ENCODE results near the gene UBLCP1.
"Not testable (repeated sequence)": the region's sequence is repeated elsewhere in the genome, so short reads cannot be mapped to it uniquely, and the experiment has no call there.

The UBLCP1 gene

DNA sequence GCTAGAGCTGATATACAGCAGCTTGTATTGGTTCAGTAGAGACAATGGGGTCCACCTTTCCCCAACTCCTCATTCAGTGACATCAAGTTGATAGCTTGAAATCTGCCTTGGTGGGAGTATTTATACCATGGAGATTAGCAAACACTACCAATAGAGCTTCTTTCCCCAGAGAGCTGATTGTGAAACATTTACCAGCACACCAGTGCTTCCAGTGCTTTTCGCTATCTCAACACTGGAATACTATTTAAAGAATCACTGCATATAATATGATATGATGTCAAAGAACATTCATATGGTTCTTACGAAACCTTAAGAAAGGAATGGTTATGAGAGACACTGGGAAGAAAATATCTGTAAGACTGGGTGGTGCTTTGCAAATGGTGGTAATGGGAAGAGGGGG lies 31.9 kb upstream of the UBLCP1 start:
- TF ChIP-seq, protein P1, sequence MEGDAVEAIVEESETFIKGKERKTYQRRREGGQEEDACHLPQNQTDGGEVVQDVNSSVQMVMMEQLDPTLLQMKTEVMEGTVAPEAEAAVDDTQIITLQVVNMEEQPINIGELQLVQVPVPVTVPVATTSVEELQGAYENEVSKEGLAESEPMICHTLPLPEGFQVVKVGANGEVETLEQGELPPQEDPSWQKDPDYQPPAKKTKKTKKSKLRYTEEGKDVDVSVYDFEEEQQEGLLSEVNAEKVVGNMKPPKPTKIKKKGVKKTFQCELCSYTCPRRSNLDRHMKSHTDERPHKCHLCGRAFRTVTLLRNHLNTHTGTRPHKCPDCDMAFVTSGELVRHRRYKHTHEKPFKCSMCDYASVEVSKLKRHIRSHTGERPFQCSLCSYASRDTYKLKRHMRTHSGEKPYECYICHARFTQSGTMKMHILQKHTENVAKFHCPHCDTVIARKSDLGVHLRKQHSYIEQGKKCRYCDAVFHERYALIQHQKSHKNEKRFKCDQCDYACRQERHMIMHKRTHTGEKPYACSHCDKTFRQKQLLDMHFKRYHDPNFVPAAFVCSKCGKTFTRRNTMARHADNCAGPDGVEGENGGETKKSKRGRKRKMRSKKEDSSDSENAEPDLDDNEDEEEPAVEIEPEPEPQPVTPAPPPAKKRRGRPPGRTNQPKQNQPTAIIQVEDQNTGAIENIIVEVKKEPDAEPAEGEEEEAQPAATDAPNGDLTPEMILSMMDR (IDR thresholded peaks at IDR 0.05; ENCODE audit: extremely low read depth, insufficient read depth, missing control alignments) = no peak
- in situ Hi-C loops (cut with MboI; ENCODE audit: low pct_unique_long_range_greater_than_20kb, low sequenced_read_pairs, unreplicated experiment) = no loop called here
- no peak for DNase-seq (ENCODE audit: low spot score)

DNA sequence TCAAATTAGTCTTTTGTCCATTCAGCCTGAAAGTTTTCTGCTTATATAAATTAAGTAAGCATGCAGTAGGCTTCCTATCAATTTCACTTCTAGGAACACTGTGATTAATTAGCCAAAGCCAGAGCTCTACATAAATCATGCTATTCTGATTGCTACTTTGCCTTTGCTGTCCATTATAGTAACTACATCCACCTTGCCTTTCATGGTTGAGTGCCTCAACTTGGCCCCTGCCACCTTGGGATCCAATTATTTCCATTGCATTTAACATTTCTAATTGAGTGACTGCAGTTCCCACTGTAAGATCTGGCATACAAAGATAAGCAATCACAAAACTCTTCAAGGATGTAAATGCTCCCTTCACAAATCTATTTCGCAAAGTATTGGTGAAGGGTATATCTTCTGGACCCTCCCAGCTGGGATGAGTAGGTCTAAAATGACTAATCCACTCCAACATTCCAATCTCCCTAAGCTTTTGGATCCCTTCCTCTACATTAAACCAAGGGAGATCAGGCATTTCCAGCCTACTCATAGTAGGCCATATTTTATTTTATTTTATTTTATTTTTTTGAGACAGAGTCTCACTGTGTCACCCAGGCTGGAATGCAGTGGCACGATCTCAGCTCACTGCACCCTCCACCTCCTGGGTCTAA lies 27.1 kb upstream of the UBLCP1 start:
- in situ Hi-C loops (cut with MboI; ENCODE audit: low pct_unique_long_range_greater_than_20kb, low sequenced_read_pairs, unreplicated experiment); DNase-seq (ENCODE audit: low spot score): not testable (repeated sequence)

DNA sequence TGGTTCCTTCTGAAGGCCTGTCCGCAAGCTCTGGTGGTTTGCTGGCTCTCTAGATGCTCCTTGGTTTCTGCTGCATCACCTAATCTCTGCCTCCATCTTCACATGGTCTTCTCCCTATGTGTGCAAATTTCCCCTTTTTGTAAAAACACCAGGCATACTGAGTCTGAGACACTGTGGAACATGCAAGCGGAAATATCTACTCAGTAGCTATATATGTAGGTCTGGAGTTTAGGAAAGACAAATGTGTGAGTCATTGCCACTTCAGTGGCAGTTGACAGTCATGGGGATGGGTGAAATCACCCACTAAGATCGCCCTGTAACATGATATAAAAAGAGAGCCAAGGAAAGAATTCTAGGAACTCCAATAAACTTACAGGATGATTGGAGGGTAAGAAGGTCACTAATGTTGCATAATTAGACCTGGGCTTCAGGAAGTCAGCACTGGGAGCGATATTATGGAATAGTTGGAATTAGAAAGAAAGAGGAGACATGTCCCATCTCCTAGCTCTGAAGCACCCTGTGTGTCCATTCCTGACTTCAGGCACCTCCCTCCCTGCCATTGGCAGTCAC lies 22.7 kb upstream of the UBLCP1 start:
- TF ChIP-seq, protein P1 (IDR thresholded peaks at IDR 0.05; ENCODE audit: extremely low read depth, insufficient read depth, missing control alignments) = no peak
- in situ Hi-C loops (cut with MboI; ENCODE audit: low pct_unique_long_range_greater_than_20kb, low sequenced_read_pairs, unreplicated experiment) = no loop called here
- no peak for DNase-seq (ENCODE audit: low spot score)

DNA sequence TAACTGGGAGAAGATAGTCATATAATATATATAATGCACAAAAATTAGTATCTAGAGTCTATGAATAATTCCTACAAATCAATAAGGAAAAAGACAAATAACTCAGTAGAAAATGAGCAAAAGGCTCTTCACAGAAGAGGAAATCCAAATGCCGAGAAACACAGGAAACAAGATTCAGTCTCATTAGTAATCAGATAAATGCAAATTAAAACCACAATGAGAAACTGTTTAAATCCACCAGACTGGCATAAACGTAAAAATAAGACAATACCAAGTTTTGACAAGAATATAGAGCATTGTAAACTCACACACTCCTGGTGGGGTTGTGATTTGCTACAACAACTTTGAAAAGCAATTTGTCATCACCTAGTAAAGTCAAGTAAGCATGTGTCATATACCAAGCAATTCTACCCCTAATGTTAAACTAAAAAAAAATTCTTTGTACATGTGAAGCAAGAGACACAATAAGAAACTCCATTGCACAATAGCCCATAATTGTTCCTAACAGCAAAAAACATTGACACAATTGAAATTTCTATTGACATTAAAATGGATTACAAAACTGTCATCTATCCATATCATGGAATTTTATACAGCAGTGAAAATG lies 21.0 kb upstream of the UBLCP1 start:
- no peak for DNase-seq (ENCODE audit: low spot score)

DNA sequence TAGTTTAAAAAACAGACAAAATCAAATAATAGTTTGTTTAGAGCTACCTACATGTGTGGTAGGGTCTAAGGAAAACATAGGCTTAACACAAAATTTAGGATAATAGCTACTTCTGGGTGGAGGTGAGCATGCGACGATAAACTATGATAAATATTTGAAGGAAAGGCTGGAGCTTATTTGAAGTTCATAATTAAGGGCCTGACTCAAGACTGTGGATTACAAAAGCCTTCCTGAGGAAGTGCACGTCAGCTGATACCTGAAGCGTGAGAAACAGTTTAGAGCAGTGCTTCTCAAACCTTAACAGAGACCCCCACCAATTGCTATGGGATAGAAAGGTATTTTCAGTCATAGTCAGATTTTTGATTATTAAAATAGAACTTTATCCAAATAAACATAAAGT lies 20.4 kb upstream of the UBLCP1 start:
- in situ Hi-C loops (cut with MboI; ENCODE audit: low pct_unique_long_range_greater_than_20kb, low sequenced_read_pairs, unreplicated experiment) = no loop called here
- TF ChIP-seq, protein P1 (IDR thresholded peaks at IDR 0.05; ENCODE audit: extremely low read depth, insufficient read depth, missing control alignments) = no peak
- DNase-seq (ENCODE audit: low spot score) = no peak

More for the DNA sequence above, 21.0 kb upstream of the UBLCP1 start:
- TF ChIP-seq, protein P1 (IDR thresholded peaks at IDR 0.05; ENCODE audit: extremely low read depth, insufficient read depth, missing control alignments) = no peak
- in situ Hi-C loops (cut with MboI; ENCODE audit: low pct_unique_long_range_greater_than_20kb, low sequenced_read_pairs, unreplicated experiment) = no loop called here

DNA sequence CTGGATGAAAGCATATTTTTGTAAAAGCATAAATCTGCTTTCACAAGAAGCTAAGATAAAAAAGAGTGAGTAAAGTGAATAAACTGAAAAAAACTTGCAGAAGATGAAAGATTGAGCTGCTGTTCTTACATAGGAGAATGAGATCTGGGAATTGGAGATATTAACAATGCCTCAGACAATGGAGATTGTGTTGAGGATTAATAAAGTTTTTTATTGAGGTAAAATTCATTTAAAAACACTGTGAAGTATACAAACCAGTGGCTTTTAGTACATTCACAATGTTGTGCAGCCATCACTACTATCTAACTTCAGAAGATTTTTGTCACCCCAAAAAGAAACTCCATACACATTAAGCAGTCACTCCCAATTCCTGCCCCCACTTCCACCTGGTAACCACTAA lies 19.7 kb upstream of the UBLCP1 start:
- TF ChIP-seq, protein P1 (IDR thresholded peaks at IDR 0.05; ENCODE audit: extremely low read depth, insufficient read depth, missing control alignments) = no peak
- no peak for DNase-seq (ENCODE audit: low spot score)
- in situ Hi-C loops (cut with MboI; ENCODE audit: low pct_unique_long_range_greater_than_20kb, low sequenced_read_pairs, unreplicated experiment) = no loop called here

DNA sequence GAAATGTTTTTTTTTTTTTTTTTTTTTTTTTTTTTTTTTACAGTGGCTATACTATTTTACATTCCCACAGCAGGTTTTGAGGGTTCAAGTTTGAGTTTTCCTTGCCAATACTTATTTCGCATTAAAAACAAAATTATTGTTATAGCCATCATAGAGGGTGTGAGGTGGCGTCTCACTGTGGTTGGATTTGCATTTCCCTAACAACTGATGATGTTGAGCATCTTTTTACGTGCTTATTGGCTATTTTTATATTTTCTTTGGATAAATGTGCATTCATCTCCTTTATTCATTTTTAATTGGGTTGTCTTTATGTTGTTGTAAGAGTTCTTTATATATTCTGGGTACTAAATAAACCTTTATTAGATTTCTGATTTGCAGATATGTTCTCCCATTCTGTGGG lies 18.9 kb upstream of the UBLCP1 start:
- DNase-seq (ENCODE audit: low spot score) = no peak
- TF ChIP-seq, protein P1 (IDR thresholded peaks at IDR 0.05; ENCODE audit: extremely low read depth, insufficient read depth, missing control alignments) = no peak
- in situ Hi-C loops (cut with MboI; ENCODE audit: low pct_unique_long_range_greater_than_20kb, low sequenced_read_pairs, unreplicated experiment) = no loop called here
